Activated B cell treated with CpG ODN at 0.5 μM for 24 hours (primary cell): Measurements from ENCODE around the gene RDH11. TPM values are rescaled to one million over a fixed set of nuclear protein-coding genes. Genes with fewer than 3 reads are reported as not detected.
A peak's percentile ranks its signal among the peaks of the same experiment; 100 is the strongest.

Source experiments
- ATAC-seq: fragments of 200-7000 bp; cut with Tn5 transposase; one replicate; pipeline ENCODE4 v1.10.0; 2021; ENCODE audit warnings: low read depth, mild to moderate bottlenecking, moderate library complexity
- CTCF ChIA-PET: fragments of 350-600 bp; sonication (Branson Sonifier 250); formaldehyde crosslinking; loops from one replicate; lab custom pipeline; 2021; ENCODE audit warnings: antibody characterized with exemption; lab: Charles Lee
- POLR2A ChIA-PET: fragments of 350-600 bp; sonication (Branson Sonifier 250); formaldehyde crosslinking; loops from one replicate; lab custom pipeline; 2021; ENCODE audit warnings: antibody characterized with exemption; lab: Charles Lee
- DNase-seq: peaks from one replicate; pipeline ENCODE4 v3.0.0; 2022
- H3K27ac Mint-ChIP-seq: one replicate; pipeline ENCODE4 v1.8.0; 2020; ENCODE audit warnings: mixed read lengths
- H3K27me3 Mint-ChIP-seq: one replicate; pipeline ENCODE4 v1.8.0; 2021; ENCODE audit warnings: mixed read lengths
- H3K36me3 Mint-ChIP-seq: one replicate; pipeline ENCODE4 v1.8.0; 2021; ENCODE audit warnings: low read depth, mixed read lengths
- H3K4me1 Mint-ChIP-seq: one replicate; pipeline ENCODE4 v1.8.0; 2021; ENCODE audit warnings: mixed read lengths
- H3K4me3 Mint-ChIP-seq: one replicate; pipeline ENCODE4 v1.8.0; 2020; ENCODE audit warnings: mild to moderate bottlenecking, mixed read lengths
- H3K9me3 Mint-ChIP-seq: one replicate; pipeline ENCODE4 v1.8.0; 2020; ENCODE audit warnings: mixed read lengths
- CTCF ChIP-seq: fragments of 200-600 bp; IDR thresholded peaks from one replicate; pipeline ENCODE4 v1.8.0; 2022; ENCODE audit warnings: antibody characterized with exemption, mild to moderate bottlenecking
- intact Hi-C: fragments of 100-400 bp; cut with micrococcal nuclease; formaldehyde crosslinking; loops from one replicate; pipeline ENCODE4 v1.15.1; 2024
- total RNA-seq: library from RNA; stranded (reverse); gene quantifications from 2 replicates; pipeline ENCODE4 v1.2.3, GENCODE V29; 2022

RDH11 gene
- total RNA-seq, 1 donor from 2014 or later, result 34.7 TPM

- no peaks in the 10 kb centered on the region for H3K27me3 Mint-ChIP-seq
- CTCF ChIA-PET, result interaction anchor here (0.9 to 1.1 kb wide), 2 partner anchors 17 to 89 kb away, joined by 3 to 4 read pairs; no protein-coding TSS in a partner anchor
- peaks cover 48% of the 10 kb centered on the region for H3K4me1 Mint-ChIP-seq
- H3K4me3 Mint-ChIP-seq, result peak overlapping the region; percentile 89
- no peak for ATAC-seq
- H3K27ac Mint-ChIP-seq, result peak overlapping the region; percentile 76
- no peak for TF ChIP-seq CTCF
- no peak for DNase-seq
- POLR2A ChIA-PET, result interaction anchor here (0.6 to 2.6 kb wide), 5 partner anchors 21 to 143 kb away, joined by 3 to 21 read pairs (median 7); partner anchors contain the start of genes ARG2, PIGH, RDH11 and ZFYVE26
- H3K36me3 Mint-ChIP-seq, result peaks cover 13% of the 10 kb centered on the region
- intact Hi-C loops, result no loop called here
- H3K9me3 Mint-ChIP-seq, result no peaks in the 10 kb centered on the region
Measured at GRCh38 chr14:67673451-67673850, 22.1 kb downstream of the RDH11 start.

- H3K9me3 Mint-ChIP-seq, result no peaks in the 10 kb centered on the region
- ATAC-seq (peak; percentile 57), DNase-seq (no peak)
- ChIA-PET POLR2A (interaction anchor here (0.7 to 1.2 kb wide), 2 partner anchors 49 to 68 kb away, joined by 3 read pairs; partner anchors contain the start of gene PIGH), CTCF (interaction anchor here (0.8 to 3.9 kb wide), 5 partner anchors 20 to 242 kb away, joined by 3 to 81 read pairs (median 8); partner anchors contain the start of gene PIGH)
- H3K4me1 Mint-ChIP-seq, result peaks cover 71% of the 10 kb centered on the region
- H3K4me3 Mint-ChIP-seq, result no peak overlapping the region
- TF ChIP-seq CTCF, result no peak
- H3K27me3 Mint-ChIP-seq, result no peaks in the 10 kb centered on the region
- intact Hi-C loops, result loop anchor here (5.0 kb wide), 1 partner anchor 34 kb away; the partner anchor contains the start of gene RDH12
- H3K36me3 Mint-ChIP-seq, result peaks cover 1% of the 10 kb centered on the region
- H3K27ac Mint-ChIP-seq, result peak overlapping the region; percentile 67
Measured at GRCh38 chr14:67668559-67668958, 27.0 kb downstream of the RDH11 start.

- Mint-ChIP-seq H3K4me3 (peak overlapping the region; percentile 44), H3K9me3 (no peaks in the 10 kb centered on the region), H3K27me3 (no peaks in the 10 kb centered on the region), H3K27ac (peak overlapping the region; percentile 68), H3K36me3 (peaks cover 5% of the 10 kb centered on the region), H3K4me1 (peaks cover 58% of the 10 kb centered on the region)
- no peak for DNase-seq
- ATAC-seq, result peak; percentile 87
- intact Hi-C loops, result loop anchor here (1.0 to 5.0 kb wide), 7 partner anchors 35 to 240 kb away; partner anchors contain the start of genes ARG2, PIGH and RDH12
- CTCF ChIA-PET, result interaction anchor here (0.7 to 3.9 kb wide), 14 partner anchors 13 to 240 kb away, joined by 3 to 81 read pairs (median 5); partner anchors contain the start of genes ARG2, PIGH and RDH11
- TF ChIP-seq CTCF, result no peak
- POLR2A ChIA-PET, result interaction anchor here (1.1 to 1.5 kb wide), 2 partner anchors 67 to 83 kb away, joined by 3 to 8 read pairs; partner anchors contain the start of gene PIGH
Measured at GRCh38 chr14:67666750-67667449, 28.7 kb downstream of the RDH11 start.

- Mint-ChIP-seq H3K9me3 (no peaks in the 10 kb centered on the region), H3K4me3 (no peak overlapping the region), H3K36me3 (peaks cover 5% of the 10 kb centered on the region), H3K4me1 (peaks cover 50% of the 10 kb centered on the region), H3K27ac (peak overlapping the region; percentile 68), H3K27me3 (no peaks in the 10 kb centered on the region)
- ChIA-PET POLR2A (no interaction called here), CTCF (interaction anchor here (0.7 to 3.9 kb wide), 10 partner anchors 35 to 239 kb away, joined by 3 to 81 read pairs (median 8); partner anchors contain the start of genes ARG2 and PIGH)
- no peak for DNase-seq
- intact Hi-C loops, result loop anchor here (5.0 kb wide), 1 partner anchor 36 kb away; the partner anchor contains the start of gene RDH12
- TF ChIP-seq CTCF, result no peak
- no peak for ATAC-seq
Measured at GRCh38 chr14:67665868-67666267, 29.7 kb downstream of the RDH11 start.

GRCh38 chr14:67663633-67664032 lies 31.9 kb downstream of the RDH11 start:
- CTCF ChIA-PET, result interaction anchor here (0.7 to 2.2 kb wide), 6 partner anchors 41 to 237 kb away, joined by 3 to 12 read pairs (median 3); no protein-coding TSS in a partner anchor
- ATAC-seq, result no peak
- no peak overlapping the region for H3K4me3 Mint-ChIP-seq
- no peak for TF ChIP-seq CTCF
- peaks cover 24% of the 10 kb centered on the region for H3K36me3 Mint-ChIP-seq
- no peak for DNase-seq
- H3K27me3 Mint-ChIP-seq, result no peaks in the 10 kb centered on the region
- POLR2A ChIA-PET, result no interaction called here
- no peak overlapping the region for H3K27ac Mint-ChIP-seq
- intact Hi-C loops, result no loop called here
- H3K9me3 Mint-ChIP-seq, result no peaks in the 10 kb centered on the region
- peaks cover 35% of the 10 kb centered on the region for H3K4me1 Mint-ChIP-seq
